HG03108 (cell line): ENCODE data around the gene STEEP1.
"Not testable (repeated sequence)": the region's sequence is repeated elsewhere in the genome, so short reads cannot be mapped to it uniquely, and the experiment has no call there.

Experiments used
- ATAC-seq: cut with Tn5 transposase; IDR thresholded peaks from one replicate; pipeline ENCODE4 v1.9.1; 2021; ENCODE audit warnings: moderate library complexity; ENCODE audit not compliant: unreplicated experiment

The STEEP1 gene

DNA sequence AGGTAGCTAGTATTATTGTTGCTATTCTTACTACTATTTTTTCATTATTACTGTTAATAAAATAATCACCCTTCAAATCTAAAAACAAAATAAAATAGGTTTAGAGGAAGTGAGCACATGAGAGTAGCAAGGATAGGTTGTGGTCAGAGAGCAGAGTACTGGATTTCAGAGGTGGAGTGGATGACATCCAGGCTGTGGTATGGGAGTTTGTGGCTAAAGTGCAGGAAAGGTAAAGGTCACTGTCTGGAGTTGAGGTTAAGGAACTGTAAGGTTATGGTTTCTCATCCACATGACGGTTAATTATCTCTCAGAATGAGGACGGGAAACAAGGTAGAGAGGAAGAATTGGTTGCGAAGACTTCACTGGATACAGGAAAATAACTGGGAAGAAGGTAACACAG lies 27.7 kb downstream of the STEEP1 start:
- no peak for ATAC-seq

DNA sequence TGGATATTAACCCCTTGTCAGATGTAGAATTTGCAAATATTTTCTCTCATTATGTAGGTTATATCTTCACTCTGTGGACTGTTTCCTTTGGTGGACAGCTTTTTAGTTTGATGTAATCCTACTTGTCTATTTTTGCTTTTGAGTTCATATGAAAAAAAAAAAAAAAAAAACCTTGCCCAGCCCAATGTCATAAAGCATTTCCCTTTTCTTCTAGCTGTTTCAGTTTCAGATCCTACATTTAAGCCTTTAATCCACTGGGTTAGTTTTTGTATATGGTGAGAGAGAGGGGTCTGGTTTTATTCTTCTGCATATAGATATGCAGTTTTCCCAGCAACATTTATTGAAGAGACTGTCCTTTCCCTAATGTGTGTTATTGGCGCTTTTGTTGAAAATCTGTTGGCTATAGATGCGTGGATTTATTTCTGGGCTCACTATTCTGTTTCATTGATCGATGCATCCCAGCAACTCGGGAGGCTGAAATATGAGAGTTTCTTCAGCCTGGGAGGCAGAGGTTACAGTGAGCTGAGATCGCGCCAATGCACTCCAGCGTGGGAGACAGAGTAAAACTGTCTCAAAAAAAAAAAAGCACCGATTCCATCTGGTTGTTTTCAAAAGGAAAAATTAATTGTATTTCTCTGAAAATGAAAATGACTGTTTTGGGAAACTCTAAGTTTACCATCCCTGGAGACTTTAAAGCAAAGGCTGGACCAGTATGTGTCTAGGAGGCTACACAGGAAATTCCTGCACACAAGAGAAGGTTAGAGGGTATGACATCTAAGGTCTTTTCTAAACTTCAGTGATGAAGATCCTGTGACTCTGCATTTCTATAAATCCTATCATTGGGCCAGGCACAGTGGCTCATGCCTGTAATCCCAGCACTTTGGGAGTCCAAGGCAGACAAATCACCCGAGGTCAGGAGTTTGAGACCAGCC lies 35.6 kb downstream of the STEEP1 start:
- ATAC-seq: no peak

DNA sequence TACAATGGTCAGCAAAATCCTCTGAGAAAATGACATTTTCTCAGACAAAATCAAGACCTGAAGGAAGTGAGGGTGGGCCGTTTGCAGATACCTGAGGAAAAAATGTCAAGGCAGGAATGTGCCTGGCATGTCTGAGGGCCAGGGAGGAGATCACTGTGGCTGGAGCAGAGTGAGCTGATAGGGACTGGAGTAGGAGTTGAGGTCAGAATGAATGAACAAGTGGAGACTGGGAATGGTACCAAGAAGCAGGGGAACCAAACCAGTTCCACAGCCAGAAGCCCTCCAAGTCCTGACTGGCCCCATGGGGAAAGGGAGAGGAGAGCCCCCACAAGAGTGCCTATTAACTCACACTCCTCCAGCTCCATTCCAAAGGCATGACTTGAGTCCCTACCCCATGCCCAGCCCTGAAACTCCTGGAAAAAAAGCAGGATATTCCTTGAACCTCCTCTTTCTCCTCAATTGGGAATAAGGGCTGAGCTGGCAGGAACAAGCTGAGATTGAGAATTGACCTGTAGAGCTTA lies 41.5 kb downstream of the STEEP1 start:
- no peak for ATAC-seq

GRCh38 chrX:119521246-119521645 lies 44.0 kb downstream of the STEEP1 start:
- ATAC-seq: no peak

- no peak for ATAC-seq
Observed at GRCh38 chrX:119518371-119518770, 46.8 kb downstream of the STEEP1 start.

DNA sequence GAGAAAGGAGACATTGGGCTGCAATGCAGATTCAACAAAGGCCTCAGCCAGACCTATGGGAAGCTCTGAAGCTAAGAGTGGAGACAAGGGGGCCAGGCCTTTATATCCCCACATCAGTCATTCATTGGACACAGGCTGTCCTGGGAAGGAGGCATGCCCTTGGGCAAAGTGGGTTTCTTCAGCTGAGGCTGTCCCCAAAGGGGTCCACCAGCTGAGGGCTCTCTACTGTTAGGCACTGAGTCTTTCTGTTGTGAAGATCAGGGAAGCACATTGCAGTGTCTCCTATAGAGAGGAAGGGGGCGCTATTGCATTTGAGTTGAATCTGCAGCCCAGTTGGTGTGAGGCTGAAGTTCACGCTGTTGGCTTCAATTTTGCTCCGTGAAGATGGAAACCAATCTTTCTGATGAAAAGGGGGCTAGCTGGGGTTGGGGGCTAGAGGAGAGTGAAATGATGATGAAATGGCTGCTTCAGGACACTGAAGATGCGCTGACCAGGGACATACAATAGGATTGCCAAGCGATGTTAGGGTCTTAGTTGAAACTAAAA lies 49.0 kb downstream of the STEEP1 start:
- ATAC-seq: peak; percentile 88

- ATAC-seq: peak; percentile 59
Observed at GRCh38 chrX:119512146-119512800, 52.9 kb downstream of the STEEP1 start.

DNA sequence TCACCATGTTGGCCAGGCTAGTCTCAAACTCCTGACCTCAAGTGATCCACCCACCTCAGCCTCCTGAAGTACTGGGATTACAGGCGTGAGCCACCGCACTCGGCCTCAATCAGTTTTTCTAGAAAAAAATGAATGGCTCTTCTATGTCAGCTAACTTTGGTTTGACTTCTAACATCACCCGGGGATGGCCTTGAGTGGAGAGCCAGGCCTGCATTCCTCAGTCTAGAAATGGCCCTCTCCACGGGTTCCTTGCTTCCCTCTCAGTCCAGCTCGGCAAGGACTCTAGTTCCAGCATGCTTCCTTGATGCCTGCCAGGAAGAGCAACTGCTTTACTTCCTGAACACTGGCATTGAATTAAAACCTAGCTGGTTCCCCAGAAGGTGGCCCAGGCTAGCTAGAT lies 58.0 kb downstream of the STEEP1 start:
- no peak for ATAC-seq

GRCh38 chrX:119505945-119506344 lies 59.3 kb downstream of the STEEP1 start:
- no peak for ATAC-seq

GRCh38 chrX:119505145-119505544 lies 60.1 kb downstream of the STEEP1 start:
- not testable (repeated sequence) for ATAC-seq

DNA sequence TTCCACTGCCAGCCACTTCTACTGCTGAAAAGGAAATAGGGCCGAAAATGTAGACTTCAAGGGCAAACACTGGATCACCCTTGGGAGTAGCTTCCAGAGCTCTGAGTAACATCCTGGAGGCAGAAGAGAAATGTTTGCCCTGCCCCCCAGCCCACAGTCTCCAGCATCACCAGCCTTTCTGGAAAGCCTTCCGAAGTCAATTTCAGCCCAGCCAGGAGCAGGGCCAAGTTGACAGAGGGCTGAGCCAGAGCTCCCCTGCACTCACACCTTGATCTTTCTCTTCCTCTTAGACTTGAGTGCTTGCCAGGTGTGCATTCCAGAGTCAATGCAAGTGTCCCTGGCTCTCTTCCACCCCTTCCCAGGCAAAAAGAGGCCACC lies 61.7 kb downstream of the STEEP1 start:
- no peak for ATAC-seq

- ATAC-seq: no peak
Observed at GRCh38 chrX:119502727-119503483, 62.3 kb downstream of the STEEP1 start.

GRCh38 chrX:119501511-119502148 lies 63.6 kb downstream of the STEEP1 start:
- no peak for ATAC-seq

DNA sequence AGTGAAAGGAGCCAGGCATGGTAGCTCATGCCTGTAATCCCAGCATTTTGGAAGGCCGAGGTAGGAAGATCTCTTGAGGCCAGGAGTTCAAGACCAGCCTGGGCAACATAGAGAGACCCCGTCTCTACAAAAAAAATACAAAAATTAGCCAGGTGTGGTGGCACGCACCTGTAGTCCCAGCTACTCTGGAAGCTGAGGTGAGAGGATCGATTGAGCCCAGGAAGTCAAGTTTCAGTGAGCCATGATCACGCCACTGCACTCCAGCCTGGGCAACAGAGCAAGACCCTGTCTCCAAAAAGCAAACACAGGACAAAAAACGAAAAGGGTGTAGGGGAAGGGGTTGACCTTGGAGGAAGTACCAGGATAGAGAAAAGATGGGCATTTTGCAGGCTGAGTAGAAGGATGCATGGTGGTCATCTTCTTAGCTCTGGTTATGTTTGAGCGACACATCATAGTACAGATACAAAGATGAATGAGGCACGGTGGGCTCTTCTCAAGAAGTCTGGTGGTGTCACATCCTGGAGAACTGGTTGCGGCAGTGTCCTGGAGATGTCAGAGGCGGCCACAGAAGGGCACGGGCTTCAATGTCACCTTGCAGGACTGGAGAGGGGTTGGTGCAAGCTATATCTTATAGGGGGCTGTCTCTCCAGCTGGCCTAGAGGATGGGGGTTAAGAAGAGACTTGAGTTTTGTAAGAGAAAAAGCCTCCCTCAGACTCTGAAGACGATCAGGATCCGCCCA lies 65.0 kb downstream of the STEEP1 start:
- ATAC-seq: no peak

DNA sequence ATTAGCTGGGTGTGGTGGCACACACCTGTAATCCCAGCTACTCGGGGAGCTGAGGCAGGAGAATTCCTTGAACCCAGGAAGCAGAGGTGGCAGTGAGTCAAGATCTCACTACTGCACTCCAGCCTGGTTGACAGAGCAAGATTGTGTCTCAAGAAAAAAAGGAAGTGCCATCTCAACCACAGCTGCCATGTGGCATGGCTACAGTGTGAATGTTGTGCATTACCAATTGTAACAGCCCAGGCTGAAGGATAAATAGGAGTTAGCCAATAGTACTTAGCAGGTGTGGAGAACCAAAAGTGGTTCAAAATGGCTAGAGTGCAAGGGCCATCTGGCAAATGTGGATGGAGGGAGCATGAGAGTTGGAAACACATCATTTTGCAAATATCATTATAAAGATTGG lies 68.0 kb downstream of the STEEP1 start:
- ATAC-seq: no peak

- no peak for ATAC-seq
Observed at GRCh38 chrX:119495734-119496726, 69.2 kb downstream of the STEEP1 start.

DNA sequence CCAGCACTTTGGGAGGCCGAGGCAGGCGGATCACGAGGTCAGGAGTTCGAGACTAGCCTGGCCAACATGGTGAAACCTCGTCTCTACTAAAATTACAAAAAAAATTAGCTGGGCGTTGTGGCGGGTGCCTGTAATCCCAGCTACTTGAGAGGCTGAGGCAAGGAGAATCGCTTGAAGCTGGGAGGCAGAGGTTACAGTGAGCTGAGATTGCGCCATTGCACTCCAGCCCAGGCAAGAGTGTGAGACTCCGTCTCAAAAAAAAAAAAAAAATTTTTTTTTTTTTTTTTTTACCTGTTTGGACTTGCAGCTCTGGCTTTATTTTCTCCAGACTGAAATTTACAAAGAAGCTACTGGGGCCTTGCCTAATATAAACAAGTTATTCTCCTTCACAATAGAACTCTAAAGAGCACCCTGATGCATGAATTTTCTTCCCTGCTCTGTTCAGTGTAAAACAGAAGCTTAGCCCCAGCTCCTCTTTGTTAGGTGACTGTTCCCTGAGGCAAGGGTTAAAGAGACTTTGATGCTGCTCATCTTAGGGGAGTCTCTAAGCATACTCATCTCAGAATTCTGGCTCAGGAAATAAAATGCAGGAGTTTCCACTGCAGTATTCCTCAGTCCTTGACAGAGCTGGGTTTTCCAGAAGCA lies 71.2 kb downstream of the STEEP1 start:
- ATAC-seq: not testable (repeated sequence)

GRCh38 chrX:119492463-119492862 lies 72.7 kb downstream of the STEEP1 start:
- no peak for ATAC-seq
